Measurements from ENCODE around the gene PAX9.

Gene PAX9

GRCh38 chr14:36656687-36657398 is 4.8 kb upstream of the PAX9 start:
- no peak for DNase-seq

- DNase-seq: no peak
These were observed 4.1 kb upstream of the PAX9 start for GRCh38 chr14:36657399-36658122.

- no peak for DNase-seq
These were observed 3.3 kb upstream of the PAX9 start for GRCh38 chr14:36658123-36659009.

GRCh38 chr14:36659010-36659821 is 2.4 kb upstream of the PAX9 start:
- DNase-seq: no peak

GRCh38 chr14:36659822-36660735 is 1.6 kb upstream of the PAX9 start:
- DNase-seq: no peak

- no peak for DNase-seq
These were observed 739 bp upstream of the PAX9 start for GRCh38 chr14:36660736-36661505.

GRCh38 chr14:36662258-36662542 is 540 bp downstream of the PAX9 start:
- DNase-seq: no peak

GRCh38 chr14:36662543-36663403 is 1.1 kb downstream of the PAX9 start:
- DNase-seq: no peak

GRCh38 chr14:36663404-36664321 is 2.0 kb downstream of the PAX9 start:
- no peak for DNase-seq

- no peak for DNase-seq
These were observed 2.9 kb downstream of the PAX9 start for GRCh38 chr14:36664322-36665193.

GRCh38 chr14:36665887-36666415 is 4.3 kb downstream of the PAX9 start:
- no peak for DNase-seq

- no peak for DNase-seq
These were observed 5.0 kb downstream of the PAX9 start for GRCh38 chr14:36666416-36667206.

- no peak for DNase-seq
These were observed 6.0 kb downstream of the PAX9 start for GRCh38 chr14:36667679-36668078.

GRCh38 chr14:36671149-36671548 is 9.5 kb downstream of the PAX9 start:
- DNase-seq: no peak

GRCh38 chr14:36672095-36672494 is 10.4 kb downstream of the PAX9 start:
- DNase-seq: no peak

GRCh38 chr14:36674659-36675058 is 13.0 kb downstream of the PAX9 start:
- no peak for DNase-seq

GRCh38 chr14:36675581-36675980 is 13.9 kb downstream of the PAX9 start:
- no peak for DNase-seq
